GM12878 (cell line): ENCODE results near the gene NUP93. TPM values are rescaled to one million over a fixed set of nuclear protein-coding genes. Genes with fewer than 3 reads are reported as not detected.
A peak's percentile ranks its signal among the peaks of the same experiment; 100 is the strongest.
"Not testable (repeated sequence)": the region's sequence is repeated elsewhere in the genome, so short reads cannot be mapped to it uniquely, and the experiment has no call there.

Experiments used
- ATAC-seq: fragments of 200-7000 bp; cut with Tn5 transposase; 3 replicates; pipeline ENCODE4 v1.9.1; 2020; ENCODE audit warnings: mild to moderate bottlenecking, moderate library complexity
- BruUV-seq: library from RNA; stranded (reverse); fragments of 400-500 nt; replicated peaks from 2 replicates; lab custom pipeline; 2021; lab: Mats Ljungman, UMichigan
- CTCF ChIA-PET: fragments of 300-600 bp; sonication (Branson Sonifier 250); formaldehyde crosslinking; extraction: SDS; loops from one replicate; lab custom pipeline; 2021; ENCODE audit warnings: inconsistent platforms; lab: Yijun Ruan, JAX
- POLR2A ChIA-PET: fragments of 350-600 bp; formaldehyde crosslinking; extraction: SDS; loops from one replicate; lab custom pipeline; 2021; ENCODE audit warnings: inconsistent platforms; lab: Charles Lee
- RAD21 ChIA-PET: fragments of 300-600 bp; sonication (Branson Sonifier 250); formaldehyde crosslinking; loops from one replicate; lab custom pipeline; 2023; ENCODE audit warnings: antibody characterized with exemption; ENCODE audit not compliant: unreplicated experiment; lab: Charles Lee
- SMC1A ChIA-PET: fragments of 300-600 bp; sonication (Branson Sonifier 250); formaldehyde crosslinking; loops from one replicate; lab custom pipeline; 2023; ENCODE audit not compliant: unreplicated experiment, uncharacterized antibody; lab: Charles Lee
- DNase-seq: peaks from one replicate; pipeline ENCODE4 v3.0.0-alpha.2; 2011; ENCODE audit warnings: low read depth, low spot score
- FAIRE-seq: peaks from 3 replicates; lab custom pipeline; 2011; peaks lifted over from hg19 to GRCh38; lab: Jason Lieb, UNC
- H2AFZ ChIP-seq: 2 replicates; pipeline ENCODE4 v1.6.0; 2011; ENCODE audit warnings: low read depth, low read length, control low read depth; ENCODE audit not compliant: control insufficient read depth
- H3K27ac ChIP-seq: 2 replicates; pipeline ENCODE4 v1.5.1; 2011; ENCODE audit warnings: control low read depth; ENCODE audit not compliant: control insufficient read depth, insufficient read depth
- H3K27me3 ChIP-seq, 2 experiments: replicated peaks in 1 of 2; 2 replicates each; pipeline versions ENCODE4 v1.6.0 to v1.6.1; 2011; ENCODE audit warnings: low read length in 1 of 2; ENCODE audit not compliant: control insufficient read depth in 2 of 2, insufficient read depth in 2 of 2
- H3K36me3 ChIP-seq, 2 experiments: 2 replicates each; pipeline ENCODE4 v1.5.1; 2011; ENCODE audit warnings: low read length in 1 of 2; ENCODE audit not compliant: control insufficient read depth in 2 of 2, insufficient read depth in 2 of 2
- H3K4me1 ChIP-seq: 2 replicates; pipeline ENCODE4 v1.6.1; 2011; ENCODE audit warnings: mild to moderate bottlenecking, low read length, moderate library complexity, mixed read lengths; ENCODE audit not compliant: control insufficient read depth, insufficient read depth
- H3K4me2 ChIP-seq: 2 replicates; pipeline ENCODE4 v1.6.0; 2011; ENCODE audit warnings: control low read depth; ENCODE audit not compliant: control insufficient read depth, insufficient read depth
- H3K4me3 ChIP-seq: fragments of 200-600 bp; sonication (generic); 2 replicates; pipeline ENCODE4 v1.5.1; 2016
- H3K79me2 ChIP-seq: 2 replicates; pipeline ENCODE4 v1.6.0; 2011; ENCODE audit warnings: low read length; ENCODE audit not compliant: control insufficient read depth, insufficient read depth
- H3K9ac ChIP-seq: 2 replicates; pipeline ENCODE4 v1.8.0; 2011; ENCODE audit warnings: low read length, control low read depth, mixed read lengths; ENCODE audit not compliant: control insufficient read depth, insufficient read depth
- H3K9me3 ChIP-seq: replicated peaks from 3 replicates; pipeline ENCODE4 v1.5.1; 2011; ENCODE audit warnings: mild to moderate bottlenecking, low read length; ENCODE audit not compliant: control insufficient read depth, insufficient read depth
- H4K20me1 ChIP-seq: 2 replicates; pipeline ENCODE4 v1.6.0; 2011; ENCODE audit not compliant: control insufficient read depth, insufficient read depth
- ATF7 ChIP-seq: fragments of 450-650 bp; IDR thresholded peaks from 2 replicates; pipeline ENCODE4 v1.6.1; 2016; ENCODE audit warnings: low read depth, mild to moderate bottlenecking
- KDM1A ChIP-seq: fragments of 200-600 bp; sonication (generic); IDR thresholded peaks from 2 replicates; pipeline ENCODE4 v1.6.1; 2016; ENCODE audit warnings: borderline replicate concordance
- RB1 ChIP-seq: fragments of 450-650 bp; formaldehyde crosslinking; IDR thresholded peaks from 2 replicates; pipeline ENCODE4 v1.6.1; 2017; ENCODE audit warnings: mild to moderate bottlenecking, borderline replicate concordance
- WGBS: methylation state at CpG from one replicate; pipeline ENCODE4 v1.1.6; 2016; ENCODE audit warnings: low lambda C conversion rate; ENCODE audit not compliant: insufficient replicate concordance, insufficient coverage; ENCODE audit errors: missing lambda C conversion rate; 5-methylcytosine and 5-hydroxymethylcytosine counted together
- in situ Hi-C: fragments of 300-500 bp; cut with MboI; formaldehyde crosslinking; loops from 9 replicates; pipeline ENCODE4 v1.14.3; 2018; ENCODE audit warnings: mixed read lengths
- intact Hi-C: fragments of 100-400 bp; cut with micrococcal nuclease; formaldehyde crosslinking; loops from one replicate; pipeline ENCODE4 v1.14.2; 2022; ENCODE audit not compliant: unreplicated experiment
- polyA plus RNA-seq, 11 experiments: library from polyadenylated mRNA; depleted of rRNA in 4 of 11; unstranded in 6 of 11; stranded (reverse) in 5 of 11; fragments of >200 nt; fragmentation: Nextera tagmentation in 4 of 11; fragmentation: Illumina TruSeq in 1 of 11; extraction: Ambion mirVana in 4 of 11; extraction: Trizol in 1 of 11; gene quantifications; 1 replicate in 1 of 11; 2 replicates in 10 of 11; pipeline versions ENCODE4 v1.2.1 to v1.2.3, GENCODE V29; 2011 to 2016; ENCODE audit warnings: inconsistent platforms in 2 of 11, missing spikeins in 2 of 11, low read depth in 1 of 11
- total RNA-seq, 4 experiments: library from RNA; depleted of rRNA in 3 of 4; stranded (reverse); fragments of >200 nt in 3 of 4; fragmentation: Illumina TruSeq in 1 of 4; extraction: Trizol in 1 of 4; gene quantifications; 2 replicates each; pipeline versions ENCODE4 v1.2.1 to v1.2.3, GENCODE V29; 2013 to 2021
- TF ChIP-seq, protein P1 (sequence below): fragments of 450-650 bp; IDR thresholded peaks from 2 replicates; pipeline ENCODE4 v1.6.1; 2018; ENCODE audit warnings: borderline replicate concordance, mild to moderate bottlenecking; ENCODE audit not compliant: partially characterized antibody
- TF ChIP-seq, protein P2 (sequence below): IDR thresholded peaks from 2 replicates; pipeline ENCODE4 v1.6.1; 2011; ENCODE audit warnings: low read depth, mild to moderate bottlenecking, low read length, moderate library complexity, borderline replicate concordance; ENCODE audit errors: extremely low read depth

NUP93 gene
- total and polyA plus RNA-seq, 10 of the 15 experiments (the other 5 are each of a cell fraction or from before 2014, with no cell fraction given): 82.2 to 175 (median 101) TPM

DNA sequence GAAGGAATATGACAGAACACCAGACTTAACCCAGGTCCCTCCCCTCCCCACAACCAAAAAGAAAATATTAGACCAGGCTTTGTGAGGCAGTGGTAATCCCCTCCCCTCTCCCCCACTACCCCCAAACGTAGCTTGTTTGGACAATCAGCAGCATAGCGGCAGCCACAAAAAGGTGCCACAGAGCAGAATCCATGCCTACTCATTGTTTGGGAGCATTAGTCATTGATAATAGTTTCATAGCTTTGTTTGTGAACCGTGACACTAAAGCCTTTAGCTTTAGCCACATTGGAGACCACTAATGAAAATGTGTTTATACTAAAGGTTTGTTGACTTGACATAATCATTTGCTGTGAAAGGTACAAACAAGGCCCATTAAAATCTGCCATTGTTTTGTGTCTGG, 65.1 kb downstream of the NUP93 start (continued):
- TF ChIP-seq, protein P1, sequence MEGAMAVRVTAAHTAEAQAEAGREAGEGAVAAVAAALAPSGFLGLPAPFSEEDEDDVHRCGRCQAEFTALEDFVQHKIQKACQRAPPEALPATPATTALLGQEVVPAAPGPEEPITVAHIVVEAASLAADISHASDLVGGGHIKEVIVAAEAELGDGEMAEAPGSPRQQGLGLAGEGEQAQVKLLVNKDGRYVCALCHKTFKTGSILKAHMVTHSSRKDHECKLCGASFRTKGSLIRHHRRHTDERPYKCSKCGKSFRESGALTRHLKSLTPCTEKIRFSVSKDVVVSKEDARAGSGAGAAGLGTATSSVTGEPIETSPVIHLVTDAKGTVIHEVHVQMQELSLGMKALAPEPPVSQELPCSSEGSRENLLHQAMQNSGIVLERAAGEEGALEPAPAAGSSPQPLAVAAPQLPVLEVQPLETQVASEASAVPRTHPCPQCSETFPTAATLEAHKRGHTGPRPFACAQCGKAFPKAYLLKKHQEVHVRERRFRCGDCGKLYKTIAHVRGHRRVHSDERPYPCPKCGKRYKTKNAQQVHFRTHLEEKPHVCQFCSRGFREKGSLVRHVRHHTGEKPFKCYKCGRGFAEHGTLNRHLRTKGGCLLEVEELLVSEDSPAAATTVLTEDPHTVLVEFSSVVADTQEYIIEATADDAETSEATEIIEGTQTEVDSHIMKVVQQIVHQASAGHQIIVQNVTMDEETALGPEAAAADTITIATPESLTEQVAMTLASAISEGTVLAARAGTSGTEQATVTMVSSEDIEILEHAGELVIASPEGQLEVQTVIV: no peak

DNA sequence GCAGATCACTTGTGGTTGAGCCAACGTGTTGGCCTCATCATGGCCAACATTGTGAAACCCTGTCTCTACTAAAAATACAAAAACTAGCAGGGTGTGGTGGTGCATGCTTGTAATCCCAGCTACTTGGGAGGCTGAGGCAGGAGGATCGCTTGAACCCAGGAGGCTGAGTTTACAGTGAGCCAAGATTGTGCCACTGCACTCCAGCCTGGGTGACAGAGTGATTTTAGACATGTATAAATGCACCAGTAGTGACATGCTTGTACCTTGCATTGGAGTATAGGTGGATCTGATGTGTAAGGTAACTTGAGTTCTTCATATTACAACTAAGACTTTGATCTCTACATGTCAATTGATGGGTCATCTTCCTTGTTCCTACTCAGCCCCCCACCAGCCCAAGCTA, 67.1 kb downstream of the NUP93 start:
- H3K4me2 ChIP-seq, H4K20me1 ChIP-seq, in situ Hi-C loops, H3K27me3 ChIP-seq, H2AFZ ChIP-seq, BruUV-seq, H3K27ac ChIP-seq, intact Hi-C loops, RAD21 ChIA-PET, DNase-seq, H3K79me2 ChIP-seq, H3K9ac ChIP-seq, FAIRE-seq, ATAC-seq, H3K4me3 ChIP-seq, H3K36me3 ChIP-seq, H3K9me3 ChIP-seq, H3K4me1 ChIP-seq: not testable (repeated sequence)
- WGBS: 100% methylated on average over 2 of the region's 2 CpGs
- ChIA-PET SMC1A (interaction anchor here (0.7 kb wide), 1 partner anchor 23 kb away, joined by 3 read pairs; no protein-coding TSS in a partner anchor), CTCF (interaction anchor here (1.1 kb wide), 1 partner anchor 10 kb away, joined by 3 read pairs; no protein-coding TSS in a partner anchor), POLR2A (interaction anchor here (0.5 to 1.3 kb wide), 2 partner anchors 68 to 149 kb away, joined by 3 read pairs; no protein-coding TSS in a partner anchor)

DNA sequence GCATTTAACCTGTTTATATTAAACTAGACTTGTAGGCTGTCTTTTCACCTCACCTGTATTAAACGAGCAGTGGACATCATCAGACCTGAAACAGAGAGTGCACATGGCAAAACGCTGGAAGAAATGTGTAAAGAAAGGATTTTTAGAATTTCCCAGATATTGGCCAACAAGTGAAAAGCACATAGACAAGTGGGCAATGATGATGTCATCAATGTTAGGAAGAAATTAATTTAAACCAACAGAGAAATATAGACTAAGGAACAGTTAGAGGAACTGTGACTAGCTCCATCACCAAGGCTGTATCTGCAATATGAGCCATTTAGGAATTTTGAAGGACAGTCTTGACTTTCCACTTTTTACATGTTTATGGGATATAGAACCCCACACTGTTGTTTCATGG, 67.9 kb downstream of the NUP93 start:
- Histone ChIP-seq H4K20me1 (no peaks in the 10 kb centered on the region), H3K9ac (no peak overlapping the region), H3K27me3 (no peaks in the 10 kb centered on the region), H3K36me3 (peaks cover 0 to 2% of the 10 kb centered on the region in 2 experiments; a peak in 2 of 4 replicates), H3K4me3 (no peak overlapping the region), H3K4me2 (no peak overlapping the region), H3K27ac (no peak overlapping the region), H3K4me1 (no peaks in the 10 kb centered on the region), H3K79me2 (no peaks in the 10 kb centered on the region), H3K9me3 (no peaks in the 10 kb centered on the region), H2AFZ (no peak overlapping the region)
- FAIRE-seq: no peak
- 76% methylated on average over 2 of the region's 2 CpGs for WGBS
- ChIA-PET RAD21 (no interaction called here), POLR2A (interaction anchor here (0.5 kb wide), 1 partner anchor 69 kb away, joined by 3 read pairs; no protein-coding TSS in a partner anchor), SMC1A (interaction anchor here (0.7 to 1.4 kb wide), 3 partner anchors 13 to 174 kb away, joined by 3 to 4 read pairs (median 3); no protein-coding TSS in a partner anchor), CTCF (no interaction called here)
- in situ Hi-C loops (no loop called here), intact Hi-C loops (no loop called here)
- peak; percentile 55; the same call in 1 of the 2 replicates for TF ChIP-seq ATF7
- no peak for TF ChIP-seq KDM1A
- TF ChIP-seq RB1: no peak
- TF ChIP-seq, protein P2, sequence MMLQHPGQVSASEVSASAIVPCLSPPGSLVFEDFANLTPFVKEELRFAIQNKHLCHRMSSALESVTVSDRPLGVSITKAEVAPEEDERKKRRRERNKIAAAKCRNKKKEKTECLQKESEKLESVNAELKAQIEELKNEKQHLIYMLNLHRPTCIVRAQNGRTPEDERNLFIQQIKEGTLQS: no peak
- BruUV-seq: no TSS peak
- ATAC-seq: no peak
- DNase-seq: no peak
